Thyroid gland (tissue), 4 donors: ENCODE data around the gene DNAH12.

Experiments used
- POLR2A ChIP-seq, 2 donors: fragments of 450-650 bp; IDR thresholded peaks; one replicate each; pipeline ENCODE4 v1.6.1; 2017; ENCODE audit warnings: antibody characterized with exemption in 2 of 2, mild to moderate bottlenecking in 2 of 2, moderate library complexity in 1 of 2
- TF ChIP-seq, protein P1 (sequence below), 6 experiments: fragments of 200-600 bp in 3 of 6; fragments of 450-650 bp in 3 of 6; sonication (generic) in 3 of 6; IDR thresholded peaks; one replicate each; pipeline ENCODE4 v1.5.1; 2016 to 2019; ENCODE audit warnings: antibody characterized with exemption in 6 of 6, mild to moderate bottlenecking in 2 of 6, inconsistent platforms in 1 of 6, moderate library complexity in 1 of 6

DNA sequence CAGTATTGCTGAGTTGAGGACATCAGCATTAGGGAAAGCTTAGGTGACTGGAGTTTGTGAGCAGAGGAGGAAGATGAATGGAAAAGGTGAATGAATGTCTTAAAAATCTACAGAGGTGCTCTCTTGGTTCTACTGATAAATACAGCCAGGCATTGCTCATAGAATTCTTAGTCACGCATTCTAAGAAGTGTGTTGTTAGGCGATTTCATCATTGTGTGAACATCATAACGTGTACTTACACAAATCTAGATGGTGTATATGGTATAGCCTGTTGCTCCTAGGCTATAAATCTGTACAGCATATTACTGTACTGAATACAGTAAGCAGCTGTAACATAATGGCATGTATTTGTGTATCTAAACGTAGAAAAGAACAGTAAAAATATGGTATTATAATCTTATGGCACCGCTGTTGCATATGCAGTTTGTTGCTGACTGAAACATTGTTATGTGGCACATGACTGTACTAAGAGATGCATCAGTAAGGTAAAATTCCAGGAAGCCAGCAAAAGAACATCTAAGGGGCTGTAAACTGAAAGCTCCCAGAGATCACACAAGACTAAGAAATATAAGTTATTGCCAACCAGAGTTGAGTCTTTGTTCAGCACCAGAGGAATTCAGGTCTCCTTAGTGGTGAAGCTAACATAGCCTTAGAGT, 208.7 kb downstream of the DNAH12 start:
- TF ChIP-seq, protein P1, sequence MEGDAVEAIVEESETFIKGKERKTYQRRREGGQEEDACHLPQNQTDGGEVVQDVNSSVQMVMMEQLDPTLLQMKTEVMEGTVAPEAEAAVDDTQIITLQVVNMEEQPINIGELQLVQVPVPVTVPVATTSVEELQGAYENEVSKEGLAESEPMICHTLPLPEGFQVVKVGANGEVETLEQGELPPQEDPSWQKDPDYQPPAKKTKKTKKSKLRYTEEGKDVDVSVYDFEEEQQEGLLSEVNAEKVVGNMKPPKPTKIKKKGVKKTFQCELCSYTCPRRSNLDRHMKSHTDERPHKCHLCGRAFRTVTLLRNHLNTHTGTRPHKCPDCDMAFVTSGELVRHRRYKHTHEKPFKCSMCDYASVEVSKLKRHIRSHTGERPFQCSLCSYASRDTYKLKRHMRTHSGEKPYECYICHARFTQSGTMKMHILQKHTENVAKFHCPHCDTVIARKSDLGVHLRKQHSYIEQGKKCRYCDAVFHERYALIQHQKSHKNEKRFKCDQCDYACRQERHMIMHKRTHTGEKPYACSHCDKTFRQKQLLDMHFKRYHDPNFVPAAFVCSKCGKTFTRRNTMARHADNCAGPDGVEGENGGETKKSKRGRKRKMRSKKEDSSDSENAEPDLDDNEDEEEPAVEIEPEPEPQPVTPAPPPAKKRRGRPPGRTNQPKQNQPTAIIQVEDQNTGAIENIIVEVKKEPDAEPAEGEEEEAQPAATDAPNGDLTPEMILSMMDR (IDR thresholded peaks at IDR 0.05): no peak
- no peak for TF ChIP-seq POLR2A (IDR thresholded peaks at IDR 0.05)
